Astrocyte of the spinal cord (primary cell): ENCODE measurements around the gene NT5DC2.
A peak's percentile ranks its signal among the peaks of the same experiment; 100 is the strongest.

ENCODE experiments used
- DNase-seq: peaks from one replicate; pipeline ENCODE4 v3.0.0; 2011; ENCODE audit warnings: low read depth, low spot score
- H3K4me3 ChIP-seq: 2 replicates; pipeline ENCODE4 v1.5.1; 2011; ENCODE audit warnings: low read depth, mild to moderate bottlenecking, low read length, moderate library complexity
- in situ Hi-C: cut with HindIII; loops from 2 replicates; pipeline ENCODE4 v1.10.0; 2017; ENCODE audit warnings: low sequenced_read_pairs
- TF ChIP-seq, protein P1 (sequence below): IDR thresholded peaks from 2 replicates; pipeline ENCODE4 v1.5.1; 2012; ENCODE audit warnings: low read depth, mild to moderate bottlenecking, low read length, inconsistent platforms

NT5DC2 gene

DNA sequence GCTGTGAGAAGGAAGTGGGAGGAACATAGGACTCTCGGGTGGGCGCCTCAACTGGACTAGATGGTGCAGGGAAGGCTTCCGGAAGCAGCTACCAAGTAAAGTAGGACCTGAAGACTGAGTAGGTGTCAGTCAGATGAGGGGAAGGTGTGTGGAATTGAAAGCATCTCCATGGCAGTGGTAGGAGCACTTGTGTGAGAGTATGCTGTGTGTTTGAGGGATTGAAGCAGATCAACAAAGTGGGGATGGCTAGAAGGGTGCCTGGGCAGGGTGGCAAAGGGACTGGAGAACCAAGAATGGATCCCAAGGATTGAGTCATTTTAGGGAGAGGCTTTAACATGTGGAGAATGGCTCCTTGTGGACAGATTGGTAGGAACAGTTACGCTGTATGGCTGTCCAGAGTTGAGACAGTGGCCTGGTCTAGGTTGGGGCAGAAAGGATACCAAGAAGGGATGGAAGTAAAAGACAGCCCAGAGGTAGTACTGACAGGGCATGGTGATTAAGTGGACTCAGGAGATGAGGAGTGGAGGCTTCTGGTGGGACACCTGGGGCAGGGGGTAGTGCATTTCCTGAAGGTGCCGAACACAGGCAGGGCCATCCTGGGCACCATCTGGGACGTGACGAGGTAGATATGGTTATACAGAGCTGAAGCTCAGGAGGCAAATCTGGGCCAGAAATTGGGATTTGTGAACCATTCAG is 4.2 kb upstream of the NT5DC2 start:
- in situ Hi-C loops = no loop called here
- H3K4me3 ChIP-seq = peak overlapping the region; percentile 97
- TF ChIP-seq, protein P1, sequence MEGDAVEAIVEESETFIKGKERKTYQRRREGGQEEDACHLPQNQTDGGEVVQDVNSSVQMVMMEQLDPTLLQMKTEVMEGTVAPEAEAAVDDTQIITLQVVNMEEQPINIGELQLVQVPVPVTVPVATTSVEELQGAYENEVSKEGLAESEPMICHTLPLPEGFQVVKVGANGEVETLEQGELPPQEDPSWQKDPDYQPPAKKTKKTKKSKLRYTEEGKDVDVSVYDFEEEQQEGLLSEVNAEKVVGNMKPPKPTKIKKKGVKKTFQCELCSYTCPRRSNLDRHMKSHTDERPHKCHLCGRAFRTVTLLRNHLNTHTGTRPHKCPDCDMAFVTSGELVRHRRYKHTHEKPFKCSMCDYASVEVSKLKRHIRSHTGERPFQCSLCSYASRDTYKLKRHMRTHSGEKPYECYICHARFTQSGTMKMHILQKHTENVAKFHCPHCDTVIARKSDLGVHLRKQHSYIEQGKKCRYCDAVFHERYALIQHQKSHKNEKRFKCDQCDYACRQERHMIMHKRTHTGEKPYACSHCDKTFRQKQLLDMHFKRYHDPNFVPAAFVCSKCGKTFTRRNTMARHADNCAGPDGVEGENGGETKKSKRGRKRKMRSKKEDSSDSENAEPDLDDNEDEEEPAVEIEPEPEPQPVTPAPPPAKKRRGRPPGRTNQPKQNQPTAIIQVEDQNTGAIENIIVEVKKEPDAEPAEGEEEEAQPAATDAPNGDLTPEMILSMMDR = no peak
- DNase-seq = no peak

GRCh38 chr3:52537165-52537620 is 3.5 kb upstream of the NT5DC2 start:
- H3K4me3 ChIP-seq = peak overlapping the region; percentile 97
- no peak for DNase-seq
- in situ Hi-C loops = no loop called here
- TF ChIP-seq, protein P1 = no peak

- TF ChIP-seq, protein P1 = peak; percentile 1
- in situ Hi-C loops = no loop called here
- peak; percentile 99 for DNase-seq
- H3K4me3 ChIP-seq = peak within 1 kb of the TSS; percentile 97
These were observed 2.9 kb upstream of the NT5DC2 start, which contains the start of gene UQCC5 for GRCh38 chr3:52536369-52537164. TSS of gene UQCC5 (plus strand) at chr3:52536605. CDS start at chr3:52536756, 151 bp downstream.

GRCh38 chr3:52536112-52536368 is 2.4 kb upstream of the NT5DC2 start:
- H3K4me3 ChIP-seq = no peak overlapping the region
- TF ChIP-seq, protein P1 = no peak
- DNase-seq = no peak

DNA sequence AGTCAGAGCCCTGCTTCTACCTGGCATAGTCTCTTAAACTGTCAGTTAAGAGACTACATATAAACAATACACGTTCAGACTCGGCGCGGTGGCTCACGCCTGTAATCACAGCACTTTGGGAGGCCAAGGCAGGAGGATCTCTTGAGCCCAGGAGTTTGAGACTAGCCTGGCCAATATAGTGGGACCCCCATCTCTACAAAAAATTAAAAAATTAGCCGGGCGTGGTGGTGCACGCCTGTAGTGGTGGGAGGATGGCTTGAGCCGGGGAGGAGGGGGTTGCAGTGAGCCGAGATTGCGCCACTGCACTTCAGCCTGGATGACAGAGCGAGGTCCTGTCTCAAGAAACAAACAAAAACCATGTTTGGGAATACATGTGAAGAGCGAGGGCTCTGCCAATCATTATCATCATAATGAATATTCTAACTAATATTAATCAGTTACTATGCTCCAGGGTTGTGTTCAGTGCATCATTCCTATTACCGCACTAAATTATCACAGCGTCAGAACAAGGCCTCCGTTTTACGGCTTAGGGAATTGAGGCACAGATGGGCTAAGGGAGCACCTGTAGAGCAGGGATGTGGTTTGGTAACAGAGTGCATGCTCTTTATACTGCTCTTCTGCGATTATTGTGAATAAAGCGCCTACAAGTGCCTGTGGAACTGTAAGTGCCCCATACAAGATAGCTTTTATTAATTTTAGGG is 1.9 kb upstream of the NT5DC2 start:
- TF ChIP-seq, protein P1 = no peak
- DNase-seq = no peak
- in situ Hi-C loops = no loop called here
- H3K4me3 ChIP-seq = no peak overlapping the region

More at GRCh38 chr3:52536112-52536368, 2.4 kb upstream of the NT5DC2 start:
- in situ Hi-C loops = no loop called here
